Activated CD4-positive, alpha-beta T cell treated with anti-CD3 and anti-CD28 coated beads, Interleukin-2, amount 10 ng/mL, durations not matched to agents 7 days and 5 days (primary cell): ENCODE results near the gene SFTA2. TPM values are rescaled to one million over a fixed set of nuclear protein-coding genes. Genes with fewer than 3 reads are reported as not detected.
"Not testable (repeated sequence)": the region's sequence is repeated elsewhere in the genome, so short reads cannot be mapped to it uniquely, and the experiment has no call there.

ENCODE experiments used
- CTCF ChIA-PET: fragments of 350-600 bp; sonication (Branson Sonifier 250); formaldehyde crosslinking; loops from one replicate; lab custom pipeline; 2021; ENCODE audit warnings: antibody characterized with exemption; lab: Charles Lee
- POLR2A ChIA-PET: fragments of 350-600 bp; sonication (Branson Sonifier 250); formaldehyde crosslinking; loops from one replicate; lab custom pipeline; 2021; ENCODE audit warnings: antibody characterized with exemption; lab: Charles Lee
- DNase-seq: peaks from one replicate; pipeline ENCODE4 v3.0.0-alpha.2; 2020
- H3K27ac Mint-ChIP-seq: one replicate; pipeline ENCODE4 v1.8.0; 2021; ENCODE audit warnings: mild to moderate bottlenecking, moderate library complexity, mixed read lengths
- H3K27me3 Mint-ChIP-seq: one replicate; pipeline ENCODE4 v1.8.0; 2021; ENCODE audit warnings: mixed read lengths
- H3K36me3 Mint-ChIP-seq: one replicate; pipeline ENCODE4 v1.8.0; 2021; ENCODE audit warnings: low read depth, mixed read lengths
- H3K4me1 Mint-ChIP-seq: one replicate; pipeline ENCODE4 v1.8.0; 2021; ENCODE audit warnings: mixed read lengths
- H3K4me3 Mint-ChIP-seq: one replicate; pipeline ENCODE4 v1.8.0; 2021; ENCODE audit warnings: mild to moderate bottlenecking, moderate library complexity, mixed read lengths
- H3K9me3 Mint-ChIP-seq: one replicate; pipeline ENCODE4 v1.8.0; 2021; ENCODE audit warnings: mixed read lengths
- total RNA-seq, 2 experiments: library from RNA; stranded (reverse); gene quantifications; one replicate each; pipeline ENCODE4 v1.2.3, GENCODE V29; 2021

SFTA2 gene
- total RNA-seq, 2 experiments from 2014 or later, result not detected

DNA sequence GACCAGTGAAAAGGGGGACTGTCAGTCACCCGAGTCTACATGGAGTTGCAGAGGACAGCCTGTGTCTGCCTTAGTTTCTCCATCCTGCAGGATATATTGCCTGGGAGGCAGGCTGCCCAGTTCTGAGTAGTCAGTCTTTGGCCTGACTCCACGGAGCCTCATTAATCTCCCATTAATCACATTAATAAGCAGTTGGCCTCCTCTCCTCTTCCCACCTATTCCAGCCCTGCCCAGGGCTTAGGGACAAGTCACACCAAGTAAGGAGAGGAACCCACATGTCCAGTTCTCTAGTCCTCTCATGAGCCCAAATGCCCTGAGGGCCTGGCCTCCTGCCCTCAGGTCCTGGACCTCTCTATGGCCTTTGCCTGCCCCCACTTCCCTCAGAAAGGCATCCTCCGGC, 7.5 kb upstream of the SFTA2 start:
- ChIA-PET CTCF (interaction anchor here (1.0 kb wide), 1 partner anchor 16 kb away, joined by 3 read pairs; no protein-coding TSS in a partner anchor), POLR2A (no interaction called here)
- Mint-ChIP-seq H3K9me3 (no peaks in the 10 kb centered on the region), H3K4me3 (no peak overlapping the region), H3K4me1 (peaks cover 2% of the 10 kb centered on the region), H3K27me3 (peaks cover 40% of the 10 kb centered on the region), H3K27ac (no peak overlapping the region), H3K36me3 (no peaks in the 10 kb centered on the region)
- no peak for DNase-seq

DNA sequence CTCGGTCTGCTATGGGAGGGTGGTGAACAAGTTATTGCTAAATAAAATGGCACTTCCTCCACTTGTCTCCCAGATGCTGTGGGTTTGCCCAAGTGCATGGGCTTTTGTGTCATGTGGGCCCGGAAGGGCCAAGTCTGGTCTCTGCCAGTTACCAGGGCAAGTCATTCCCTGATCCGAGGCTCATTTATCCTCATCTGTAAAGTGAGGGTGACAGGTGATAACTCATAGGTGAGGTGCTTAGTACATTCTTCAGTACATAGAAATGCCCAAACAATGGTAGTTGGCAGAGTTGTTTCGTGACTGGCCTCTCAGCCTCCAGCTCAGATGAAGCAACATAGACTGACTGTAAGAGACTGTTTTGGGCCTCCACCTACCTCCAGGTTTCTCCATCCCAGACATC, 6.8 kb upstream of the SFTA2 start:
- CTCF ChIA-PET, result no interaction called here
- POLR2A ChIA-PET, result no interaction called here

DNA sequence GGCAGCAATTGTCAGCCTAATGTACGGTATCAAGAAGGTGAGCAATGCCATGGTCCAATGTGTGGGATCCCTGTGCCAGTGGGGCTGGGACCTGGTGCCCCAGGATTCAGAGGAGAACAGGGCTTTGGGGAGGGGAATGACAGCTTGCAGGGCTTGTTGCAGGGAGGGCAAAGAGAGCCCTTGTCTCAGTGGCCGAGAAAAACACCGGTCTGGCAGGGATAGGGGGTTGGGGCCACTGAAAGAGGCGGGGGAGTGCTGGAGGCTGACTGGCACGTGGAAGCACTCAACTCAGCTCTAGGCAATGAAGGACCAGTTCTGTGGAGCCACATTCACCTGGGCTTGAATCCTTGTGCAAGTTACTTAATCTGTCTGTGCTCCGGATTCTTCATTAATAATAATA, 5.3 kb upstream of the SFTA2 start:
- H3K9me3 Mint-ChIP-seq, result no peaks in the 10 kb centered on the region
- no peaks in the 10 kb centered on the region for H3K36me3 Mint-ChIP-seq
- peaks cover 2% of the 10 kb centered on the region for H3K4me1 Mint-ChIP-seq
- no peak overlapping the region for H3K4me3 Mint-ChIP-seq
- H3K27ac Mint-ChIP-seq, result no peak overlapping the region
- H3K27me3 Mint-ChIP-seq, result peaks cover 23% of the 10 kb centered on the region
- ChIA-PET CTCF (interaction anchor here (1.4 kb wide), 1 partner anchor 10 kb away, joined by 4 read pairs; no protein-coding TSS in a partner anchor), POLR2A (no interaction called here)
- DNase-seq, result no peak

More for the DNA sequence above, 6.8 kb upstream of the SFTA2 start:
- Mint-ChIP-seq H3K27me3 (peaks cover 36% of the 10 kb centered on the region), H3K4me3 (no peak overlapping the region), H3K36me3 (no peaks in the 10 kb centered on the region), H3K27ac (no peak overlapping the region), H3K4me1 (peaks cover 2% of the 10 kb centered on the region), H3K9me3 (no peaks in the 10 kb centered on the region)
- DNase-seq, result no peak

DNA sequence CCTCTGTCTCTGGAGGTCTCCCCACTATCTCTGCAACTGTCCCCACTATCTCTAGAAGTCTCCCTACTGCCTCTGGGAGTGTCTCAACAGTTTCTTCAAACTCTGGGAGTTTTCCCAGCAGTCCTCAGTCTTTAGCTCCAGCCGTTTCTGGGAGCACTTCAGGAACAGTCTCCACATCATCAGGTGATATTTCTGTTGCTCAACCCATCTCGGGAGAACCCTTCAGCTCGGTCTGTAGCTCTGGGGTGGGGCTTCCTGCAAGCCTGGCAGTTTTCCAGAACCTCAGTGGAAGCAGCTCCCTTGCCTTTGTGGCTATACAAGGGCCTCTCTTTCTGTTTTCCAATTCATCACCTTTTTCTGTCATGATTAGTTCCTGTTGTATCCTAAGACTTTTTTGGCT, 3.0 kb upstream of the SFTA2 start:
- CTCF ChIA-PET, result no interaction called here
- no peak overlapping the region for H3K4me3 Mint-ChIP-seq
- no peak overlapping the region for H3K27ac Mint-ChIP-seq
- no peak for DNase-seq
- no peaks in the 10 kb centered on the region for H3K9me3 Mint-ChIP-seq
- H3K27me3 Mint-ChIP-seq, result peaks cover 13% of the 10 kb centered on the region
- H3K36me3 Mint-ChIP-seq, result no peaks in the 10 kb centered on the region
- no peaks in the 10 kb centered on the region for H3K4me1 Mint-ChIP-seq
- POLR2A ChIA-PET, result no interaction called here

DNA sequence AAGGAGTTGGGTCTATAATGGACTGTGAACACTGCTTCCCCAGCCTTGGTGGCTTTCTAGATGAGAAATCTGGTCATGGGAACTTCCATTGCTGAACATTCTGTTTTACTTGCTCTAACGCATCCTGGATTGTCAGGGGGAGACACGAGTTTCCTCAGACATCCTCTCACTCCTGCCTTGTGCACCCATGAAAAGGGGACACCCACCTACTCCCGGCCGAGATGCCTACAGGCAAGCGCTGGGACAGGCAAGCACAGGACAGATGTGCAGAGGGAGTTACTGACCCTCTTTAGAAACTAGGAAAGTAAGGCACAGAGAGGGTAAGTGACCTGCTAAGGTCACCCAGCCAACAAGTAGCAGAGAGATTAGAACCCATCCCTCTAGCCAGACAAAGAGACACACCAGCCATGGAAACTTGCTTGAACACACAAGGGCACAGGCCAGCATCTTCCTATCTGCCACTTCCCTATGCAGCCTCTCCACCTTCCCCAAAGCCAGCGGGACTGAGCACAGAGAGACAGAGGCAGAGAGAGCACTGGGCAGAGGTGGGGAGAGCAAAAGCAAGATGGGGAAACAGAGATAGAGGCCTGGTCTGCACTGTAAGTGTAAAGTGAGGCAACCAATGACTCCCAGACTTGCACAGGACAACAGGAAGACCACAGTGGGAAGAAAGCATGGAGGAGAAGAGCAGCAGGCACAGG, 845 bp upstream of the SFTA2 start:
- peaks cover 3% of the 10 kb centered on the region for H3K9me3 Mint-ChIP-seq
- POLR2A ChIA-PET, result no interaction called here
- no peak overlapping the region for H3K27ac Mint-ChIP-seq
- CTCF ChIA-PET, result no interaction called here
- DNase-seq, result no peak
- no peak overlapping the region for H3K4me3 Mint-ChIP-seq
- H3K27me3 Mint-ChIP-seq, result peaks cover 8% of the 10 kb centered on the region
- H3K36me3 Mint-ChIP-seq, result peaks cover 6% of the 10 kb centered on the region
- H3K4me1 Mint-ChIP-seq, result no peaks in the 10 kb centered on the region

DNA sequence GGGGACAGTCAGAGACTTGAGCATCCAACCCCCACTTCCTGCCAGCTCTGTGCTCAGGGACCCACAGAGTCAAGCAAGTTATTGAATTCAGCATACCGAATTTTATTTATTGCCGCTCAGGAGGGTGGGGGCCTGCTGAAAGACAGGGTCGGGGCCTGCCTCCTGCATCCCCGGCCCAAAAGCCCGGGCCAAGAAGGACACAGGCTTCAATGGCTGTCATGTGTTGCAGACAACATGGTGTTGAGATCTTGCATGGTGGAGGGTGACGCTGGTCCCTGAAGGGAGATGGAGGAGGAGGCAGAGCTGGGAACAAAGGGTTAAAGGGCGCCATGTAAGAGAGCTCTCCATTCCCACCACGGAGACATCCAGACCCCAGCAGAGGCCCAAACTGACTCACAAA, 698 bp downstream of the SFTA2 start:
- CTCF ChIA-PET, result interaction anchor here (0.9 to 1.1 kb wide), 3 partner anchors 9 to 17 kb away, joined by 3 to 5 read pairs (median 3); partner anchors contain the start of genes MUCL3 and VARS2
- H3K9me3 Mint-ChIP-seq, result peaks cover 3% of the 10 kb centered on the region
- peaks cover 16% of the 10 kb centered on the region for H3K36me3 Mint-ChIP-seq
- no peak overlapping the region for H3K4me3 Mint-ChIP-seq
- H3K27ac Mint-ChIP-seq, result no peak overlapping the region
- H3K4me1 Mint-ChIP-seq, result no peaks in the 10 kb centered on the region
- DNase-seq, result no peak
- peaks cover 3% of the 10 kb centered on the region for H3K27me3 Mint-ChIP-seq
- POLR2A ChIA-PET, result no interaction called here

DNA sequence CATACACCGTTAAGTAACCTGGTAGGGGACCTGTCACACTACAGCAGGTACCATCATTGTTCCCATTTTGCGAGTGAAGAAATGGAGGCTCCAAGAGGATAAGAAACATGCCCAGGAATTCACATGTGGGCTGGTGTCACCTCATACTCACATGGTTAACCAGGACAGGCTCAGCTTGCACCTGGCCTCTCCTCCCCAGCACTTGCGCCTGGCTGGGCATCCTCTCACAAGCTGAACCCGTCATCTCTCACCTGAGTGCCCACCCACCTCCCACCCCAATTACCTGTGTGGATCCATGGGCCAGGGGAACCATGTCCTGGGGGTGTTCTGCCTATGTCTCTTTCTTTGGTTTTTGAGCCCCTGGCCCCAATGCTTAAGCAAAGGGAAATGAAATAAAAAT, 1.5 kb downstream of the SFTA2 start:
- no peak for DNase-seq
- H3K9me3 Mint-ChIP-seq, result peaks cover 3% of the 10 kb centered on the region
- POLR2A ChIA-PET, result no interaction called here
- H3K4me3 Mint-ChIP-seq, result no peak overlapping the region
- H3K27ac Mint-ChIP-seq, result no peak overlapping the region
- H3K4me1 Mint-ChIP-seq, result no peaks in the 10 kb centered on the region
- CTCF ChIA-PET, result no interaction called here
- peaks cover 2% of the 10 kb centered on the region for H3K27me3 Mint-ChIP-seq
- peaks cover 17% of the 10 kb centered on the region for H3K36me3 Mint-ChIP-seq

DNA sequence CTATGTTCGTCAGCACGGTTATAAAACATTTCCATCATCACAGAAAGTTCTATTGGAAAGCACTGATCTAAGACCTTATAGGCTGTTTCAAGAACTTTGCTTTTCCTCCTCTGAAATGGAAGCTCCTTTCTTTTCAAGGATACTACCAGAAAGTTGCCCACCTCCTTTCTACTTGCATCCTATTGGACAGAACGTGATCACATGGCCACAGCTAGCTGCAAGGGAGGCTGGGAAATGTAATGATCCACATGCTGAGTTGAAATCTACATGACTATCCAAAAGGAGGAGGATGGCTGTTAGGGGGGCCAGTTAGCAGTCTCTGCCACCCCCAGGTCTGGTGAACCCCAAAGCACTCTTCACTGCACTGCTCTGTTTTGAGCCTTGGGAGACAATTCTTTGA, 3.3 kb downstream of the SFTA2 start:
- no peak overlapping the region for H3K4me3 Mint-ChIP-seq
- CTCF ChIA-PET, result no interaction called here
- POLR2A ChIA-PET, result no interaction called here
- H3K9me3 Mint-ChIP-seq, result peaks cover 3% of the 10 kb centered on the region
- peaks cover 20% of the 10 kb centered on the region for H3K36me3 Mint-ChIP-seq
- no peaks in the 10 kb centered on the region for H3K27me3 Mint-ChIP-seq
- no peak for DNase-seq
- no peaks in the 10 kb centered on the region for H3K4me1 Mint-ChIP-seq
- H3K27ac Mint-ChIP-seq, result no peak overlapping the region

DNA sequence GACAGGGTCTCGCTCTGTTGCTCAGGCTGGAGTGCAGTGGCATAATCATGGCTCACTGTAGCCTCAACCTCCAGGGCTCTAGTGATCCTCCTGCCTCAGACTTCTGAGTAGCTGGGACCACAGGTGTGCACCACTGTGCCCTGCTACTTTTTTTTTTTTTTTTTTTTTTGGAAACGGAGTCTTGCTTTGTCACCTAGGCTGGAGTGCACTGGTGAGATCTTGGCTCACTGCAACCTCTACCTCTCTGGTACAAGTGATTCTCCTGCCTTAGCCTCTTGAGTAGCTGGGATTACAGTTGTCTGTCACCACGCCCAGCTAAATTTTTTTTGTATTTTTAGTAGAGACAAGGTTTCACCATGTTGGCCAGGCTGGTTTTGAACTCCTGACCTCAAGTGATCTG, 4.9 kb downstream of the SFTA2 start:
- POLR2A ChIA-PET, H3K4me1 Mint-ChIP-seq, H3K27ac Mint-ChIP-seq, H3K4me3 Mint-ChIP-seq, H3K9me3 Mint-ChIP-seq, DNase-seq, H3K27me3 Mint-ChIP-seq, CTCF ChIA-PET: not testable (repeated sequence)
- peaks cover 27% of the 10 kb centered on the region for H3K36me3 Mint-ChIP-seq

DNA sequence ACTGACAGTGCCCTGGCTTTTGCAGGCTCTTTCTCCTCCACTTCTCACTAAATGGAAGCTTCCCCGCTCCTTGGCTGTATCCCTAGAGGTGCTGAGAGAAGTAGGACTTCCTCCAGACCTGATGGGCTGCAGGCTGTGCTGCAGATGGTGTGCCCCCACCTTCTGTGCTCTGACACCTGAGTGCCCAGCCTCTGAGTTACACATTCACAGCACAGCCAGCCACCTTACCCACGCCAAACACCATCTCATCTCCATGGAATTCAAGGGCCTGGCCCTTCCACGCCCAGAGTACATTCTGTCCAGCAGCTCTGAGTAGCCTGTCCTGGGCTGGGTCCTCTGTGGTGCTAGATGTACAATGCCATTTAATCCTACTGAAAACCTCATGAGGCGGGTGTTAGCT, 5.3 kb downstream of the SFTA2 start:
- no peak for DNase-seq
- Mint-ChIP-seq H3K4me1 (no peaks in the 10 kb centered on the region), H3K36me3 (peaks cover 27% of the 10 kb centered on the region), H3K27ac (no peak overlapping the region), H3K9me3 (peaks cover 3% of the 10 kb centered on the region), H3K27me3 (no peaks in the 10 kb centered on the region), H3K4me3 (no peak overlapping the region)
- ChIA-PET POLR2A (no interaction called here), CTCF (no interaction called here)

DNA sequence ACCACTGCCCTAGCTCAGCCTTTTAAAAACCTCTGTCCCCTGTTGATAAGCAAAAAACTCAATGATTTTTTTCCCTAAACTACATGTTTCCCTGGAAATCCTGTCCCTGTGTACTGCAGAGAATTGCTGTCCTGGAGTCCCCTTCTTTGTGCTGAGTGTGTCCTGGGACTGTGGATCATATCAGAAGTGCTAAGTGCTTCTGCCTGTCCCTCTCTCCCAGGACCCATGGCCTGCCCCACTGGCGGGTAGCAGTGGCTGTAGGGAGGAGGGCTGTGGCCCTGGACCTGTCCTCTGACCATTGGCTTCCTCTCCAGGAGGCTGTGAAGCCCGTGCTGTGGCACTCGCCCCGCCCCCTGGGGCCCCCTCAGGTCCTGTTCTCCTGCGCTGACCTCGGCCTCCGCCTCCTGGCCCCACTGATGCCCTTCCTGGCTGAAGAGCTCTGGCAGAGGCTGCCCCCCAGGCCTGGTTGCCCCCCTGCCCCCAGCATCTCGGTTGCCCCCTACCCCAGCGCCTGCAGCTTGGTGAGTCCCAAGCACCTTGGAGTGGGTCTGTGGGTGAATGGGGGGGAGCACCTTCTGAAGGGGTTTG, 7.8 kb downstream of the SFTA2 start:
- POLR2A ChIA-PET, result not testable (repeated sequence)
- CTCF ChIA-PET, result interaction anchor here (1.0 to 1.8 kb wide), 4 partner anchors 8 to 16 kb away, joined by 3 to 6 read pairs (median 3); partner anchors contain the start of gene MUCL3
- H3K36me3 Mint-ChIP-seq, result peaks cover 40% of the 10 kb centered on the region

DNA sequence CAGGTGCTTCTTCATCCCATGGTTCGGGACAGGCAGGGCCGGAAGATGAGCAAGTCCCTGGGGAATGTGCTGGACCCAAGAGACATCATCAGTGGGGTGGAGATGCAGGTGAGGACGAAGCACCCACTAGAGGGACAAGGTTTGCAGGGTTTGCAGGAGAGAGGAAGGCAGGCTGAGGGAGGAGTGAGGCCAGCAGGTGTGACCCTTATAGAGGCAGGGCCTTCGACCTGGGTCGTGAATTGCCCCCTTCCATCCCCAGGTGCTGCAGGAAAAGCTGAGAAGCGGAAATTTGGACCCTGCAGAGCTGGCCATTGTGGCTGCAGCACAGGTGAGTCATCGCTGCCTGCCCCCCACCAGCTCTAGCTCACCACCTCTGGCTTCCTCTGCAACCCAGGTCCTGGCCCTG, 9.5 kb downstream of the SFTA2 start:
- H3K4me1 Mint-ChIP-seq, result no peaks in the 10 kb centered on the region
- DNase-seq, result no peak
- H3K27ac Mint-ChIP-seq, result peak overlapping the region; percentile 19
- no peak overlapping the region for H3K4me3 Mint-ChIP-seq
- CTCF ChIA-PET, result interaction anchor here (1.5 kb wide), 1 partner anchor 18 kb away, joined by 3 read pairs; the partner anchor contains the start of gene MUCL3
- peaks cover 35% of the 10 kb centered on the region for H3K36me3 Mint-ChIP-seq
- H3K27me3 Mint-ChIP-seq, result no peaks in the 10 kb centered on the region
- no peaks in the 10 kb centered on the region for H3K9me3 Mint-ChIP-seq
- POLR2A ChIA-PET, result no interaction called here

More for the DNA sequence above, 7.8 kb downstream of the SFTA2 start:
- DNase-seq, H3K4me3 Mint-ChIP-seq, H3K27me3 Mint-ChIP-seq, H3K4me1 Mint-ChIP-seq, H3K27ac Mint-ChIP-seq, H3K9me3 Mint-ChIP-seq: not testable (repeated sequence)

DNA sequence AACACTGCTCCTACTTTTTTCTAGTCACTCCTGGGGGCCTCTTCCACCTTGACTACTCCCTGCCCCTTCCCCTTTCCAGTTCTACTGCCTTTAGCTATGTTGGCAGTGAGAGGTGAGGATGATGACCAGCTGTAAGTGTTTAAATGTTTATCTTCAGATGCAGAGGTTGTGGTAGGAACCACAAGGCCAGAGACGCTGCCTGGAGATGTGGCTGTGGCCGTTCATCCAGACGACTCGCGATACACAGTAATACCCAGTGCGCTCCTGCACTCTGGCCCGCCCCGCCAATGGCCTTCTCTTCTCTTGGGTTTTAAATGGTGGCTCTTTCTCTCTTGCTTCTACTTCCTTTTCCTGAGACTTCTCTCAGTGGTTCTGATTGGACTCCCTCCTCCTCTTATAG, 13.3 kb downstream of the SFTA2 start:
- Mint-ChIP-seq H3K36me3 (peaks cover 31% of the 10 kb centered on the region), H3K4me3 (no peak overlapping the region), H3K4me1 (peaks cover 25% of the 10 kb centered on the region), H3K27ac (no peak overlapping the region), H3K9me3 (no peaks in the 10 kb centered on the region), H3K27me3 (no peaks in the 10 kb centered on the region)
- no peak for DNase-seq
- ChIA-PET POLR2A (no interaction called here), CTCF (interaction anchor here (0.7 to 2.9 kb wide), 4 partner anchors 9 to 169 kb away, joined by 3 to 12 read pairs (median 4); partner anchors contain the start of gene SFTA2)
